NCI-H2029 treated with DMSO at 0.1 percent for 48 hours (cell line): Measurements from ENCODE around the gene IL10RB.
A peak's percentile ranks its signal among the peaks of the same experiment; 100 is the strongest.

Source experiments
- DNase-seq: peaks from one replicate; lab custom pipeline; 2025; lab: John Stamatoyannopoulos, UW

Gene IL10RB

GRCh38 chr21:33332143-33332542 lies 66.0 kb downstream of the IL10RB start:
- DNase-seq = no peak

DNA sequence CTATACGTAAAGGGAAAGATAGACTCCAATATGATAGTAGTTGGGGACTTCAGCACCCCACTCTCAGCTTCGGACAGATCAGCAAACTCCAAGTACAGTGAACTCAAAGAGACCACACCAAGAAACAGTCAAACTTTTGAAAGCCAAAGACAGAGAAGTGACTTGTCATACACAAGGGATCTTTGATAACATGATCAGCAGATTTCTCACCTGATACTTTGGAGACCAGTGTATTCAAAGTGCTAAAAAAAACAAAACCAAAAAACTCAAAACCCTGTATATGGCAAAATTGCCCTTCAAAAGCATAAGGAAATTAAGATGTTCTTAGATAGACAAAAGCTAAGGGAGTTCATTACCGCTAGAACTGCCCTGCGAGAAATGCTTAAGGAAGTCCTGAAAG lies 68.0 kb downstream of the IL10RB start:
- no peak for DNase-seq

GRCh38 chr21:33334824-33335223 lies 68.7 kb downstream of the IL10RB start:
- DNase-seq = peak; percentile 18

- no peak for DNase-seq
Observed at GRCh38 chr21:33339135-33339534, 73.0 kb downstream of the IL10RB start.

GRCh38 chr21:33339918-33340317 lies 73.8 kb downstream of the IL10RB start:
- no peak for DNase-seq

- no peak for DNase-seq
Observed at GRCh38 chr21:33345751-33346238, 79.6 kb downstream of the IL10RB start.
